B cell (primary cell): ENCODE data around the gene CEP350. TPM values are rescaled to one million over a fixed set of nuclear protein-coding genes. Genes with fewer than 3 reads are reported as not detected.

Source experiments
- ATAC-seq: fragments of 200-7000 bp; cut with Tn5 transposase; one replicate; pipeline ENCODE4 v1.10.0; 2021; ENCODE audit warnings: low read depth, mild to moderate bottlenecking, moderate number of reproducible peaks, moderate library complexity
- CTCF ChIA-PET: fragments of 350-600 bp; sonication (Branson Sonifier 250); formaldehyde crosslinking; loops from one replicate; lab custom pipeline; 2021; ENCODE audit warnings: antibody characterized with exemption, inconsistent platforms; lab: Charles Lee
- POLR2A ChIA-PET: fragments of 350-600 bp; sonication (Branson Sonifier 250); formaldehyde crosslinking; loops from one replicate; lab custom pipeline; 2021; ENCODE audit warnings: antibody characterized with exemption; lab: Charles Lee
- DNase-seq: peaks from one replicate; pipeline ENCODE4 v3.0.0; 2013
- H2AFZ ChIP-seq: 2 replicates; pipeline ENCODE4 v1.6.1; 2012; ENCODE audit warnings: mild to moderate bottlenecking, low read depth, low read length; ENCODE audit not compliant: insufficient read depth, poor library complexity, severe bottlenecking
- H3K27ac ChIP-seq, 2 donors: 1 replicate in 1 of 2; 2 replicates in 1 of 2; pipeline ENCODE4 v1.5.1; 2012 to 2013; ENCODE audit warnings: low read length in 2 of 2, mild to moderate bottlenecking in 2 of 2, moderate library complexity in 1 of 2
- H3K27me3 ChIP-seq, 4 experiments: fragments of 200-600 bp in 1 of 4; sonication (generic) in 1 of 4; replicated peaks in 1 of 4; 1 replicate in 2 of 4; 2 replicates in 2 of 4; pipeline versions ENCODE4 v1.6.1 to v1.7.0; 2013 to 2016; ENCODE audit warnings: low read length in 3 of 4, mild to moderate bottlenecking in 2 of 4, mixed read lengths in 1 of 4, moderate library complexity in 1 of 4; ENCODE audit not compliant: insufficient read depth in 4 of 4, control insufficient read depth in 3 of 4; ENCODE audit errors: control extremely low read depth in 1 of 4
- H3K36me3 ChIP-seq, 2 experiments: replicated peaks in 1 of 2; 1 replicate in 1 of 2; 2 replicates in 1 of 2; pipeline versions ENCODE4 v1.6.1 to v1.7.1; 2013; ENCODE audit warnings: low read length in 1 of 2; ENCODE audit not compliant: insufficient read depth in 2 of 2, control insufficient read depth in 1 of 2; ENCODE audit errors: control extremely low read depth in 1 of 2, extremely low read depth in 1 of 2
- H3K4me1 ChIP-seq, 2 donors: fragments of 200-600 bp in 1 of 2; sonication (generic) in 1 of 2; 1 replicate in 1 of 2; 2 replicates in 1 of 2; pipeline versions ENCODE4 v1.5.1 to v1.6.1; 2013 to 2017; ENCODE audit warnings: low read length in 2 of 2; ENCODE audit not compliant: control insufficient read depth in 2 of 2, insufficient read depth in 2 of 2
- H3K4me2 ChIP-seq: replicated peaks from 2 replicates; pipeline ENCODE3; 2012; ENCODE audit warnings: mild to moderate bottlenecking, low read depth, low read length; ENCODE audit not compliant: poor library complexity, severe bottlenecking
- H3K4me3 ChIP-seq, 5 experiments: fragments of 200-600 bp in 1 of 5; sonication (generic) in 1 of 5; 1 replicate in 3 of 5; 2 replicates in 2 of 5; pipeline versions ENCODE4 v1.5.1 to v1.7.0; 2011 to 2016; ENCODE audit warnings: low read length in 4 of 5, mild to moderate bottlenecking in 4 of 5, low read depth in 2 of 5, control low read depth in 1 of 5, moderate library complexity in 1 of 5; ENCODE audit not compliant: insufficient read depth in 1 of 5; ENCODE audit errors: control extremely low read depth in 1 of 5, extremely low read depth in 1 of 5
- H3K79me2 ChIP-seq: fragments of 200-600 bp; sonication (generic); one replicate; pipeline ENCODE4 v1.6.0; 2016; ENCODE audit warnings: low read length; ENCODE audit not compliant: control insufficient read depth, insufficient read depth
- H3K9ac ChIP-seq: fragments of 200-600 bp; sonication (generic); 2 replicates; pipeline ENCODE4 v1.6.1; 2017; ENCODE audit warnings: mild to moderate bottlenecking, low read length, moderate library complexity
- H3K9me3 ChIP-seq, 3 donors: one replicate each; pipeline versions ENCODE4 v1.6.1 to v1.7.1; 2013; ENCODE audit warnings: low read length in 2 of 3; ENCODE audit not compliant: control insufficient read depth in 2 of 3, insufficient read depth in 1 of 3; ENCODE audit errors: control extremely low read depth in 1 of 3
- H4K20me1 ChIP-seq: 2 replicates; pipeline ENCODE4 v1.6.0; 2012; ENCODE audit warnings: mild to moderate bottlenecking, low read length; ENCODE audit not compliant: insufficient read depth, control insufficient read depth, poor library complexity, severe bottlenecking
- H3K27ac Mint-ChIP-seq: one replicate; pipeline ENCODE4 v1.8.0; 2021; ENCODE audit warnings: mixed read lengths
- H3K27me3 Mint-ChIP-seq: one replicate; pipeline ENCODE4 v1.8.0; 2021; ENCODE audit warnings: mixed read lengths
- H3K4me1 Mint-ChIP-seq: one replicate; pipeline ENCODE4 v1.8.0; 2021; ENCODE audit warnings: mixed read lengths
- H3K4me3 Mint-ChIP-seq: one replicate; pipeline ENCODE4 v1.8.0; 2021; ENCODE audit warnings: mixed read lengths
- H3K9me3 Mint-ChIP-seq: one replicate; pipeline ENCODE4 v1.8.0; 2022; ENCODE audit warnings: mixed read lengths; ENCODE audit not compliant: insufficient read depth
- CTCF ChIP-seq: fragments of 200-600 bp; IDR thresholded peaks from one replicate; pipeline ENCODE4 v1.8.0; 2022; ENCODE audit warnings: antibody characterized with exemption, mild to moderate bottlenecking
- EZH2 ChIP-seq: IDR thresholded peaks from 2 replicates; pipeline ENCODE4 v1.6.1; 2012; ENCODE audit warnings: borderline replicate concordance, low read depth, mild to moderate bottlenecking, moderate library complexity, low read length; ENCODE audit not compliant: insufficient read depth, poor library complexity, severe bottlenecking
- WGBS: methylation state at CpG from one replicate; pipeline ENCODE4 v1.1.5; 2013; ENCODE audit warnings: missing lambda C conversion rate; ENCODE audit not compliant: insufficient coverage; 5-methylcytosine and 5-hydroxymethylcytosine counted together
- intact Hi-C: fragments of 100-400 bp; cut with micrococcal nuclease; formaldehyde crosslinking; loops from one replicate; pipeline ENCODE4 v1.10.0; 2022
- polyA plus RNA-seq: library from polyadenylated mRNA; depleted of rRNA; stranded (reverse); fragments of >200 nt; gene quantifications from 2 replicates; pipeline ENCODE4 v1.2.3, GENCODE V29; 2012
- total RNA-seq, 2 donors: library from RNA; stranded (reverse); fragments of 120-200 nt in 1 of 2; gene quantifications; 1 replicate in 1 of 2; 2 replicates in 1 of 2; pipeline versions ENCODE4 v1.2.3 to v1.2.4, GENCODE V29; 2013 to 2022

Gene CEP350
- total and polyA plus RNA-seq, 2 donors (not counting 1 experiment from before 2014, with no cell fraction given) = 7.4 to 92.3 TPM

- TF ChIP-seq CTCF (no peak), EZH2 (no peak)
- Mint-ChIP-seq H3K27me3 (peaks cover 39% of the 10 kb centered on the region), H3K27ac (no peak overlapping the region), H3K4me3 (no peak overlapping the region), H3K9me3 (peaks cover 4% of the 10 kb centered on the region), H3K4me1 (no peaks in the 10 kb centered on the region)
- ATAC-seq = no peak
- Histone ChIP-seq H3K4me1 (no peaks in the 10 kb centered on the region), H3K9ac (no peak overlapping the region), H3K27ac (no peak overlapping the region), H3K4me2 (no peak overlapping the region), H3K79me2 (no peaks in the 10 kb centered on the region), H3K9me3 (peaks cover 0 to 4% (median 0%) of the 10 kb centered on the region in 3 donors), H3K27me3 (peaks cover 0 to 7% (median 2%) of the 10 kb centered on the region in 4 experiments), H2AFZ (no peak overlapping the region), H3K4me3 (no peak overlapping the region), H4K20me1 (no peaks in the 10 kb centered on the region), H3K36me3 (no peaks in the 10 kb centered on the region)
- intact Hi-C loops = no loop called here
- WGBS = no CpG with 5 or more reads among the region's 1 CpG
- ChIA-PET POLR2A (no interaction called here), CTCF (interaction anchor here (1.2 kb wide), 1 partner anchor 45 kb away, joined by 4 read pairs; no protein-coding TSS in a partner anchor)
- DNase-seq = no peak
Observed at GRCh38 chr1:180135535-180135934, 180.9 kb downstream of the CEP350 start.

DNA sequence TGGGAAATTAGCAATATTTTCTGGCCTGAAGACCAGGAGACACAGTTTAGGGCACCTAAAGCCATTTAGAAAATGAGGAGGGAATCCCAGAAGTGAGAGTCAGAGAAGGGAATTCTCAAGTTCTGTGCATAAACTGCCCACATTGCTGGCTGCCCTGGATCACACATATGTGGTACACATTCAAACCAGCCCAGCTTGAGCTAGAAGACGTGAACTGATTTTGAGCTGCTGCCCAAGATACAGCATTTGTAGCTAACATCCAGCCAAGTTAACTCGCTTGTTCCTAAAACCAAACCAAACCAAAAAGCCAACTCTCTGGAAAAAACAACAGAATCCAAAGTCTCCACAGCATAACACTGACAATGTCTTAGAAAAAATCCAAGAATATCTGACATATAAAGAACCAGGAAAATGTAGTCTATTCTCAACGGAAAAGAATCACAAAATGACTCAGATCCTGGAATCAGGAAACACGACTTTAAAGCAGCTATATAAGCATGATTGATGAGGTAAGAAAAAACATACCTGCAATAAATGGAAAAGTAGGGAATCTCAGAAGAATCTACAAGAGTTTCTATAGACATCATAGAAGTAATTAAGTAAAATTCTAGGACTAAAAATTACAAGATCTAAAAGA, 181.8 kb downstream of the CEP350 start:
- H3K27me3 Mint-ChIP-seq = peaks cover 37% of the 10 kb centered on the region
- no peak overlapping the region for H3K9ac ChIP-seq
- ATAC-seq = no peak
- intact Hi-C loops = no loop called here
- no peak for DNase-seq
- peaks cover 4% of the 10 kb centered on the region for H3K9me3 Mint-ChIP-seq
- H3K9me3 ChIP-seq = peaks cover 0 to 4% (median 0%) of the 10 kb centered on the region in 3 donors
- H3K4me3 ChIP-seq = no peak overlapping the region
- no peak overlapping the region for H3K4me2 ChIP-seq
- no peaks in the 10 kb centered on the region for H3K4me1 Mint-ChIP-seq
- H3K36me3 ChIP-seq = no peaks in the 10 kb centered on the region
- H3K4me3 Mint-ChIP-seq = no peak overlapping the region
- ChIA-PET POLR2A (no interaction called here), CTCF (no interaction called here)
- no peak overlapping the region for H2AFZ ChIP-seq
- H3K27ac ChIP-seq = no peak overlapping the region
- H3K4me1 ChIP-seq = no peaks in the 10 kb centered on the region
- TF ChIP-seq EZH2 (no peak), CTCF (no peak)
- WGBS = 100% methylated on average over 2 of the region's 4 CpGs
- H4K20me1 ChIP-seq = no peaks in the 10 kb centered on the region
- H3K27me3 ChIP-seq = peaks cover 0 to 7% (median 2%) of the 10 kb centered on the region in 4 experiments
- H3K79me2 ChIP-seq = no peaks in the 10 kb centered on the region
- no peak overlapping the region for H3K27ac Mint-ChIP-seq
